ENCODE measurements around the gene TSPAN31.

DNA sequence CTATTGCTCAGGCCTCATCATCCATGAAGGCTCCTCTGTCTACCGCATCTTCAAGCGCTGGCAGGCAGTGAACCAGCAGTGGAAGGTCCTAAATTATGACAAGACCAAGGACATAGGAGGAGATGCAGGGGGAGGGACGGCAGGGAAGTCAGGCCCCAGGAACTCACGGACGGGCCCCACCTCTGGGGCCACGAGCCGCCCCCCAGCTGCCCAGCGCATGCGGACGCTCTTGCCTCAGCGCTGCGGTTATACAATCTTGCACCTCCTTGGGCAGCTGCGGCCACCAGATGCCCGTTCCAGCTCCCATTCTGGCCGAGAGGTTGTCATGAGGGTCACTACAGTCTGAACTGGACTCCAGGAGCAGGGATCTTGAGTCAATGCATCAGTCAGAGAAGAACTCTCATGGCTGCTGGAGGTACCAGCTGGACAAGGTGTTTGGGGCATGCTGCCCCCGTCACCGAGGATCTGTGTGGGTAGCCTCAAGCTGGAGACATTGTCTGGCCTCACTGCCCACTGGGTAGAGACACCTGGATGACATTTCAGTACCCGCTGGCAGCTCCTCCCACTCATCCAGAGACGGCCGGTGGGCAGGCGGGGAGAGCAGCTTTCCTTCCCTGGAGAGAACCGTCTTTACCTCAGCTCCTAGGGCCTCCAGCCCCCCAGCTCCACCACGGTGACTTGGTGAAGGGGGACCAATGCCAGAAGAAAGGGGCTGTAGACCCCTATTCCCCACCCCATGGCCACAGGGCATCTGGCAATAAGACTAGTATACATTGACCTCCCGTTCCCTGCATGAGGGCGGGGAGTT lies 13.9 kb downstream of the TSPAN31 start:
- TF ChIP-seq, protein P1, sequence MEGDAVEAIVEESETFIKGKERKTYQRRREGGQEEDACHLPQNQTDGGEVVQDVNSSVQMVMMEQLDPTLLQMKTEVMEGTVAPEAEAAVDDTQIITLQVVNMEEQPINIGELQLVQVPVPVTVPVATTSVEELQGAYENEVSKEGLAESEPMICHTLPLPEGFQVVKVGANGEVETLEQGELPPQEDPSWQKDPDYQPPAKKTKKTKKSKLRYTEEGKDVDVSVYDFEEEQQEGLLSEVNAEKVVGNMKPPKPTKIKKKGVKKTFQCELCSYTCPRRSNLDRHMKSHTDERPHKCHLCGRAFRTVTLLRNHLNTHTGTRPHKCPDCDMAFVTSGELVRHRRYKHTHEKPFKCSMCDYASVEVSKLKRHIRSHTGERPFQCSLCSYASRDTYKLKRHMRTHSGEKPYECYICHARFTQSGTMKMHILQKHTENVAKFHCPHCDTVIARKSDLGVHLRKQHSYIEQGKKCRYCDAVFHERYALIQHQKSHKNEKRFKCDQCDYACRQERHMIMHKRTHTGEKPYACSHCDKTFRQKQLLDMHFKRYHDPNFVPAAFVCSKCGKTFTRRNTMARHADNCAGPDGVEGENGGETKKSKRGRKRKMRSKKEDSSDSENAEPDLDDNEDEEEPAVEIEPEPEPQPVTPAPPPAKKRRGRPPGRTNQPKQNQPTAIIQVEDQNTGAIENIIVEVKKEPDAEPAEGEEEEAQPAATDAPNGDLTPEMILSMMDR (IDR thresholded peaks at IDR 0.05; ENCODE audit: low read length) = no peak
- no peak for TF ChIP-seq EZH2 (IDR thresholded peaks at IDR 0.05; ENCODE audit: borderline replicate concordance, low read length)
